GM19397 (cell line): Measurements from ENCODE around the gene PTPRN2.
"Not testable (repeated sequence)": the region's sequence is repeated elsewhere in the genome, so short reads cannot be mapped to it uniquely, and the experiment has no call there.

Source experiments
- ATAC-seq: cut with Tn5 transposase; IDR thresholded peaks from one replicate; pipeline ENCODE4 v1.9.1; 2021; ENCODE audit warnings: mild to moderate bottlenecking, moderate library complexity; ENCODE audit not compliant: unreplicated experiment

Gene PTPRN2

GRCh38 chr7:158406801-158407200 lies 180.8 kb downstream of the PTPRN2 start:
- ATAC-seq = no peak

GRCh38 chr7:158406364-158406763 lies 181.3 kb downstream of the PTPRN2 start:
- no peak for ATAC-seq

- not testable (repeated sequence) for ATAC-seq
Observed at GRCh38 chr7:158405771-158406170, 181.9 kb downstream of the PTPRN2 start.

- no peak for ATAC-seq
Observed at GRCh38 chr7:158405324-158405723, 182.3 kb downstream of the PTPRN2 start.

GRCh38 chr7:158404031-158404761 lies 183.4 kb downstream of the PTPRN2 start:
- no peak for ATAC-seq

- no peak for ATAC-seq
Observed at GRCh38 chr7:158403013-158403821, 184.4 kb downstream of the PTPRN2 start.

GRCh38 chr7:158402471-158402870 lies 185.2 kb downstream of the PTPRN2 start:
- no peak for ATAC-seq

- no peak for ATAC-seq
Observed at GRCh38 chr7:158401826-158402225, 185.8 kb downstream of the PTPRN2 start.

GRCh38 chr7:158401295-158401694 lies 186.3 kb downstream of the PTPRN2 start:
- ATAC-seq = no peak

- ATAC-seq = no peak
Observed at GRCh38 chr7:158400601-158401225, 186.9 kb downstream of the PTPRN2 start.

- no peak for ATAC-seq
Observed at GRCh38 chr7:158399762-158400161, 187.9 kb downstream of the PTPRN2 start.

- no peak for ATAC-seq
Observed at GRCh38 chr7:158398750-158399149, 188.9 kb downstream of the PTPRN2 start.

- no peak for ATAC-seq
Observed at GRCh38 chr7:158397885-158398284, 189.7 kb downstream of the PTPRN2 start.

GRCh38 chr7:158396982-158397862 lies 190.4 kb downstream of the PTPRN2 start:
- ATAC-seq = no peak

- no peak for ATAC-seq
Observed at GRCh38 chr7:158396301-158396905, 191.2 kb downstream of the PTPRN2 start.

GRCh38 chr7:158395780-158396278 lies 191.8 kb downstream of the PTPRN2 start:
- no peak for ATAC-seq

- ATAC-seq = no peak
Observed at GRCh38 chr7:158395349-158395748, 192.3 kb downstream of the PTPRN2 start.

- ATAC-seq = no peak
Observed at GRCh38 chr7:158394936-158395335, 192.7 kb downstream of the PTPRN2 start.

GRCh38 chr7:158393926-158394625 lies 193.5 kb downstream of the PTPRN2 start:
- no peak for ATAC-seq

- no peak for ATAC-seq
Observed at GRCh38 chr7:158392251-158392650, 195.4 kb downstream of the PTPRN2 start.
